Activated CD8-positive, alpha-beta T cell treated with anti-CD3 and anti-CD28 coated beads for 36 hours (primary cell): ENCODE data around the gene SLC12A3. TPM values are rescaled to one million over a fixed set of nuclear protein-coding genes. Genes with fewer than 3 reads are reported as not detected.

Experiments used
- ATAC-seq: fragments of 200-7000 bp; cut with Tn5 transposase; one replicate; pipeline ENCODE4 v1.10.0; 2021; ENCODE audit warnings: mild to moderate bottlenecking, moderate library complexity
- CTCF ChIA-PET: fragments of 350-600 bp; sonication (Branson Sonifier 250); formaldehyde crosslinking; loops from one replicate; lab custom pipeline; 2021; ENCODE audit warnings: antibody characterized with exemption; lab: Charles Lee
- POLR2A ChIA-PET: fragments of 350-600 bp; sonication (Branson Sonifier 250); formaldehyde crosslinking; loops from one replicate; lab custom pipeline; 2021; ENCODE audit warnings: antibody characterized with exemption; lab: Charles Lee
- DNase-seq: peaks from one replicate; pipeline ENCODE4 v3.0.0-alpha.2; 2020
- H3K27ac Mint-ChIP-seq: one replicate; pipeline ENCODE4 v1.8.0; 2021; ENCODE audit warnings: mild to moderate bottlenecking, mixed read lengths
- H3K27me3 Mint-ChIP-seq: one replicate; pipeline ENCODE4 v1.8.0; 2021; ENCODE audit warnings: mixed read lengths
- H3K36me3 Mint-ChIP-seq: one replicate; pipeline ENCODE4 v1.8.0; 2021; ENCODE audit warnings: low read depth, mixed read lengths
- H3K4me1 Mint-ChIP-seq: one replicate; pipeline ENCODE4 v1.8.0; 2021; ENCODE audit warnings: low read depth, mixed read lengths
- H3K4me3 Mint-ChIP-seq: one replicate; pipeline ENCODE4 v1.8.0; 2021; ENCODE audit warnings: mild to moderate bottlenecking, moderate library complexity, mixed read lengths
- H3K9me3 Mint-ChIP-seq: one replicate; pipeline ENCODE4 v1.8.0; 2021; ENCODE audit warnings: mixed read lengths
- CTCF ChIP-seq: fragments of 200-600 bp; IDR thresholded peaks from one replicate; pipeline ENCODE4 v1.8.0; 2022; ENCODE audit warnings: antibody characterized with exemption, mild to moderate bottlenecking
- intact Hi-C: fragments of 100-400 bp; cut with micrococcal nuclease; formaldehyde crosslinking; loops from one replicate; pipeline ENCODE4 v1.10.0; 2022
- total RNA-seq, 2 experiments: library from RNA; stranded (reverse); gene quantifications; one replicate each; pipeline ENCODE4 v1.2.3, GENCODE V29; 2021

SLC12A3 gene
- total RNA-seq, 2 experiments from 2014 or later: not detected

GRCh38 chr16:56823081-56823733 lies 41.8 kb upstream of the SLC12A3 start:
- no peaks in the 10 kb centered on the region for H3K4me1 Mint-ChIP-seq
- DNase-seq (no peak), ATAC-seq (no peak)
- peaks cover 41% of the 10 kb centered on the region for H3K36me3 Mint-ChIP-seq
- no peaks in the 10 kb centered on the region for H3K9me3 Mint-ChIP-seq
- no peak for TF ChIP-seq CTCF
- ChIA-PET CTCF (no interaction called here), POLR2A (no interaction called here)
- H3K27ac Mint-ChIP-seq: no peak overlapping the region
- no peaks in the 10 kb centered on the region for H3K27me3 Mint-ChIP-seq
- intact Hi-C loops: no loop called here
- H3K4me3 Mint-ChIP-seq: no peak overlapping the region

GRCh38 chr16:56824331-56824730 lies 40.7 kb upstream of the SLC12A3 start:
- H3K36me3 Mint-ChIP-seq: peaks cover 46% of the 10 kb centered on the region
- ATAC-seq: no peak
- no peaks in the 10 kb centered on the region for H3K9me3 Mint-ChIP-seq
- DNase-seq: no peak
- intact Hi-C loops: no loop called here
- no peak for TF ChIP-seq CTCF
- CTCF ChIA-PET: interaction anchor here (0.9 to 1.6 kb wide), 2 partner anchors 24 to 42 kb away, joined by 3 read pairs; no protein-coding TSS in a partner anchor
- POLR2A ChIA-PET: no interaction called here
- no peaks in the 10 kb centered on the region for H3K4me1 Mint-ChIP-seq
- H3K4me3 Mint-ChIP-seq: no peak overlapping the region
- H3K27ac Mint-ChIP-seq: no peak overlapping the region
- H3K27me3 Mint-ChIP-seq: no peaks in the 10 kb centered on the region

GRCh38 chr16:56824804-56825203 lies 40.2 kb upstream of the SLC12A3 start:
- no peak for ATAC-seq
- Mint-ChIP-seq H3K9me3 (no peaks in the 10 kb centered on the region), H3K27ac (no peak overlapping the region), H3K4me1 (no peaks in the 10 kb centered on the region), H3K4me3 (no peak overlapping the region), H3K27me3 (no peaks in the 10 kb centered on the region), H3K36me3 (peaks cover 49% of the 10 kb centered on the region)
- intact Hi-C loops: no loop called here
- CTCF ChIA-PET: interaction anchor here (0.9 to 1.6 kb wide), 2 partner anchors 24 to 42 kb away, joined by 3 read pairs; no protein-coding TSS in a partner anchor
- POLR2A ChIA-PET: no interaction called here
- no peak for TF ChIP-seq CTCF
- DNase-seq: no peak

GRCh38 chr16:56825826-56826225 lies 39.2 kb upstream of the SLC12A3 start:
- ChIA-PET POLR2A (interaction anchor here (0.6 kb wide), 1 partner anchor 36 kb away, joined by 3 read pairs; no protein-coding TSS in a partner anchor), CTCF (interaction anchor here (1.6 kb wide), 1 partner anchor 25 kb away, joined by 3 read pairs; no protein-coding TSS in a partner anchor)

More at GRCh38 chr16:56825826-56826225, 39.2 kb upstream of the SLC12A3 start:
- H3K36me3 Mint-ChIP-seq: peaks cover 50% of the 10 kb centered on the region
- H3K27me3 Mint-ChIP-seq: no peaks in the 10 kb centered on the region
- H3K9me3 Mint-ChIP-seq: no peaks in the 10 kb centered on the region
- ATAC-seq: no peak
- no peaks in the 10 kb centered on the region for H3K4me1 Mint-ChIP-seq
- intact Hi-C loops: no loop called here
- TF ChIP-seq CTCF: no peak
- H3K4me3 Mint-ChIP-seq: no peak overlapping the region
- H3K27ac Mint-ChIP-seq: no peak overlapping the region
- no peak for DNase-seq
